GM12864 (cell line): ENCODE results near the gene RHOBTB3.
"Not testable (repeated sequence)": the region's sequence is repeated elsewhere in the genome, so short reads cannot be mapped to it uniquely, and the experiment has no call there.

Experiments used
- DNase-seq: peaks from one replicate; pipeline ENCODE4 v3.0.0-alpha.2; 2011; ENCODE audit warnings: low read depth
- H3K4me3 ChIP-seq: 2 replicates; pipeline ENCODE4 v1.5.1; 2011; ENCODE audit warnings: mild to moderate bottlenecking, low read depth, low read length, control low read depth
- TF ChIP-seq, protein P1 (sequence below): IDR thresholded peaks from 2 replicates; pipeline ENCODE4 v1.5.1; 2011; ENCODE audit warnings: low read depth, mild to moderate bottlenecking, moderate library complexity, low read length, control low read depth, inconsistent platforms; ENCODE audit errors: missing control alignments

The RHOBTB3 gene

DNA sequence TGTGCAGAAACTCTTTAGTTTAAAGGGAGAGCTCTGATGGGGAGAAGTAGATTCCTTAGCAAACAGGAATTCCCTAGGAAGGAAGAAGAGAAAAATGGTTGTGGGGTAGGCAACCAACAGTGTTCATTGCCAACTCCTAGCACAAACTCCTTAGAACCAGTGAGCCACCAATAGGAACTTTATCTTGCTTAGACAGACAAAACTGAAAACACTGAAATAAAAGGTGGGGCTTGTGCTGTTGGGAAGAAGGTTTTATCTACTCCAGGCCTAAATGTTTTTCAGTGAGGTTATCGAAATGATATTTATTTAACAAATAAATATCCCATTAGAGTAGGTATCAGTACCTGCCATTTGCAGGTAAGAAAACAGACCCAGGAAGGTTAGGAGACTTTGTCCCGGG is 99.1 kb downstream of the RHOBTB3 start:
- TF ChIP-seq, protein P1, sequence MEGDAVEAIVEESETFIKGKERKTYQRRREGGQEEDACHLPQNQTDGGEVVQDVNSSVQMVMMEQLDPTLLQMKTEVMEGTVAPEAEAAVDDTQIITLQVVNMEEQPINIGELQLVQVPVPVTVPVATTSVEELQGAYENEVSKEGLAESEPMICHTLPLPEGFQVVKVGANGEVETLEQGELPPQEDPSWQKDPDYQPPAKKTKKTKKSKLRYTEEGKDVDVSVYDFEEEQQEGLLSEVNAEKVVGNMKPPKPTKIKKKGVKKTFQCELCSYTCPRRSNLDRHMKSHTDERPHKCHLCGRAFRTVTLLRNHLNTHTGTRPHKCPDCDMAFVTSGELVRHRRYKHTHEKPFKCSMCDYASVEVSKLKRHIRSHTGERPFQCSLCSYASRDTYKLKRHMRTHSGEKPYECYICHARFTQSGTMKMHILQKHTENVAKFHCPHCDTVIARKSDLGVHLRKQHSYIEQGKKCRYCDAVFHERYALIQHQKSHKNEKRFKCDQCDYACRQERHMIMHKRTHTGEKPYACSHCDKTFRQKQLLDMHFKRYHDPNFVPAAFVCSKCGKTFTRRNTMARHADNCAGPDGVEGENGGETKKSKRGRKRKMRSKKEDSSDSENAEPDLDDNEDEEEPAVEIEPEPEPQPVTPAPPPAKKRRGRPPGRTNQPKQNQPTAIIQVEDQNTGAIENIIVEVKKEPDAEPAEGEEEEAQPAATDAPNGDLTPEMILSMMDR, result no peak
- no peak overlapping the region for H3K4me3 ChIP-seq
- DNase-seq, result no peak

DNA sequence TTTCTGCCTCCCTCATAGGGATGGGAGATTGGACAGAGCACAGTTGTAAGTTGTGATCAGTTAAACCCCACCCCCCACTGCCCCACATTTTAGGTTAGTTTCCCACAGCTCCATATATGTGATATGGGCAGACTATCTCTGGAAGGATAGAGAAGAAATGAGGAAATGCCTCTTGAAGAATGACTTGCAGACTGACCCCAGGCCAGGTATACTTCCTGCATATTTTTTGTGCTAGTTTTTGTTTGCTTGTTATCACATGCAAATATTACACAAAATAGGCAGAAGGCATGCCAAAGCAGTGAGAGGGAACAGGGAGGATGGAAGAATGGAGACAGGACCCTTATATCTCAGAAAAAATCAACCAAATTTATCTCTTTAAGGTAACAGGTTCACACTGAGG is 101.5 kb downstream of the RHOBTB3 start:
- no peak overlapping the region for H3K4me3 ChIP-seq
- TF ChIP-seq, protein P1, result no peak

DNA sequence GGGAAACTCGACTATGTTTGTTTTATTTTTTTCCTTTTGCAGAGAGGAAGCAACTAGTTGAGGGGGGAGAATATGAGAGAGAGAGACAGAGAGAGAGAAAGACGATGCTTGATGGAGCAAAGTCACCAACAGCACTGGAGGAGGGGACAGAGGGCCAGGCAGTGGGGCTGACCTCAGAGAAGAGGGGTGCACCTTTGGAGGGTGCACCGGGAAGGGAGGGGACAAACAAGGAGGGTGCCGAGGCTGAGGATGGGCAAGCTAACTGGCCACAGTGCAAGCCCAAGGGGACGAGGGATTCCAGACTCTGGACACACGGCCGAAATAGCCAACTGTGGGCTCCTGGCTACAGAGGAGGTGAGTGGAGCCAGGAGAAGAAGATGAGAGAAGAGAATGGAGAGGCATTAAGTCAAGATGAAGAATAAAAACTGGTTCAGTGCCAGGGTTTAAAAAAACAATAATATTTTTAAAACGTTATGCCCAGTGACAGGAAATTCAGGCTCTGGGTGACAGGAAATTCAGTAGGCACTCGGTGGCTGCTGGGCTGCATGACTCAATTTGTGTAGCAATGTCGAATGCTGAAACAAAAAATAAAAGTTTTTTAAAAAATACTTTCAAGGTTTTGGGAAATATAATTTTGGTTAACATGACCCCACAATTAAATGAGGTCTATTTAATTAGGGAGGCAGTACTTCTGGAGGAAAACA is 104.7 kb downstream of the RHOBTB3 start:
- DNase-seq, result no peak

More for the DNA sequence above, 101.5 kb downstream of the RHOBTB3 start:
- no peak for DNase-seq

DNA sequence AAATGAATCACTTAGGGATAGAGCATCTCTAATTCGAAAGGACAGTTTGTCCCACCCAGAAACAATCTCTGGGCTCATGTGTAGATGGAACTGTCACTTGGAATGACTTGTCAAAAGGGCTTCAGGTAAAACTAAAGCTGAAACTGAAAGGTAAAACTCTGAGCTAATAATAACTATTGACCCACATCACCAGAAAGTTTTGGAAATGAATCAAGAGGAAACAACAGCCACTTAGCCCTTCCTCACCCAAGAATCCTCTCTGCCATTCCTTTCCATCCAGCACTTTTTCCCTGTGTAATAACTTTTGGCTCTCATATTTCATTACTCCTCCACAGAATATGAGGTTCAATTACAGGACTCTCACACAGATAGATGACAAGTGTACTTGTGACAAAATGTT is 105.4 kb downstream of the RHOBTB3 start:
- DNase-seq, result no peak
- H3K4me3 ChIP-seq, result peak overlapping the region; percentile 59; the same call in 1 of the 2 replicates
- TF ChIP-seq, protein P1, result no peak

More for the DNA sequence above, 104.7 kb downstream of the RHOBTB3 start:
- TF ChIP-seq, protein P1, result no peak
- H3K4me3 ChIP-seq, result peak overlapping the region; percentile 59

DNA sequence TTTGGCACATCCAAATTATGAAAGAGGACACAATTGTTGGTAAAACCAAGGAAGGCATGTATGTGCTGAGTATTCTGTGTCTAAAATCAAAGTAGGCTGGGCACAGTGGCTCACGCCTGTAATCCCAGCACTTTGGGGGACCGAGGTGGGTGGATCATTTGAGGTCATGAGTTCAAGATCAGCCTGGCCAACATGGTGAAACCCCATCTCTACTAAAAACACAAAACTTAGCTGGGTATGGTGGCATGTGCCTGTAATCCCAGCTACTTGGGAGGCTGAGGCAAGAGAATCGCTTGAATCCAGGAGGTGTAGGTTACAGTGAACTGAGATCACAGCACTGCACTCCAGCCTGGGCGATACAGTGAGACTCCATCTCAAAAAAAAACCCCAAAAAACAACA is 105.8 kb downstream of the RHOBTB3 start:
- H3K4me3 ChIP-seq, DNase-seq: not testable (repeated sequence)

DNA sequence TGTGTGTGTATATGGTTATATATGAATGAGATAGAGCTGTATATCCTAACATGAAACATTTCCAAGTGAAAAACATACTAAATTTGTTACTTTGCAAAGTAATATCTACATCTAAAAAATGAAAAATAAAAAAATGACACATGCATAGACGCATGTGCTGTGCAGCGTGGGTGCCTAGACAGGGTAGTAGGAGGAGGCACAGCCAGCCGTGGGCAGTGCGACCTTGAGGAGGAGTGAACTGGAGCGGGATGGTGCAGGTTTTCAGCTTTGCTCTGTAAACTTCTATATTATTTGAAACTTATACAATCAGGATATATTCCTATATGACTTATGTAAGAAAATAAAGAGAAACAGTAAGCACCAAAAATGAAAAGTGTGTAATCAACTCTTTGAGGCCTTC is 106.4 kb downstream of the RHOBTB3 start:
- TF ChIP-seq, protein P1, result no peak
- no peak for DNase-seq

DNA sequence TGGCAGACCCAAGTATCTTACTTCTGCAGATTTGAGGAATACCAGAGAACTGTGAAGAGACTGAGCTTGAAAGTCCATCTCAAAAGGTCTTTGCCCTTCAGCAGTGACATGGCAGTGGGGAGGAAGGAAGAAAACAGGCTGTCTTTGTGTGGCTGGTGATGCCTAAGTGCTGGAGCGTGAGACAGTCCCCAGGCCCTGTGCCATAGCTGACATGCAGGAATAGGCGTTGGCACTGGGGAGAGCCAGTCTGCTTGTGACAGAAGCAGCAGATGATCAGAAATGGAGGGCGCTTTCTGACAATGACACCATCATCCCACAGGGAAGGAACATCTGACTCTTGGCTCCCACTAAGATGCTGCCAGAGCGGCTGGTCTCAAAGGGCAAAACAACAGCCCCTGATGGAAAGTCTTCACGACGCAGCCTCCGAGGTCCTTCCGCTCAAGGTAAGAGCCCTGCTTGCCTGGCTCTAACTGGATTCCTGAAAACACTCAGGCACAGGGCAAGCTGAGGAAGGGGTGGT is 106.9 kb downstream of the RHOBTB3 start:
- DNase-seq, result no peak
- TF ChIP-seq, protein P1, result no peak
- H3K4me3 ChIP-seq, result no peak overlapping the region

More for the DNA sequence above, 106.4 kb downstream of the RHOBTB3 start:
- no peak overlapping the region for H3K4me3 ChIP-seq
